Neural progenitor cell (in vitro differentiated cells): Measurements from ENCODE around the gene ZFHX3.

Source experiments
- EZH2 ChIP-seq: fragments of 200-600 bp; sonication (generic); IDR thresholded peaks from 2 replicates; pipeline ENCODE4 v1.6.1; 2017; ENCODE audit warnings: antibody characterized with exemption, mild to moderate bottlenecking, moderate library complexity
- TF ChIP-seq, protein P1 (sequence below): fragments of 200-600 bp; sonication (generic); IDR thresholded peaks from 2 replicates; pipeline ENCODE4 v1.5.1; 2017; ENCODE audit warnings: antibody characterized with exemption, mild to moderate bottlenecking

DNA sequence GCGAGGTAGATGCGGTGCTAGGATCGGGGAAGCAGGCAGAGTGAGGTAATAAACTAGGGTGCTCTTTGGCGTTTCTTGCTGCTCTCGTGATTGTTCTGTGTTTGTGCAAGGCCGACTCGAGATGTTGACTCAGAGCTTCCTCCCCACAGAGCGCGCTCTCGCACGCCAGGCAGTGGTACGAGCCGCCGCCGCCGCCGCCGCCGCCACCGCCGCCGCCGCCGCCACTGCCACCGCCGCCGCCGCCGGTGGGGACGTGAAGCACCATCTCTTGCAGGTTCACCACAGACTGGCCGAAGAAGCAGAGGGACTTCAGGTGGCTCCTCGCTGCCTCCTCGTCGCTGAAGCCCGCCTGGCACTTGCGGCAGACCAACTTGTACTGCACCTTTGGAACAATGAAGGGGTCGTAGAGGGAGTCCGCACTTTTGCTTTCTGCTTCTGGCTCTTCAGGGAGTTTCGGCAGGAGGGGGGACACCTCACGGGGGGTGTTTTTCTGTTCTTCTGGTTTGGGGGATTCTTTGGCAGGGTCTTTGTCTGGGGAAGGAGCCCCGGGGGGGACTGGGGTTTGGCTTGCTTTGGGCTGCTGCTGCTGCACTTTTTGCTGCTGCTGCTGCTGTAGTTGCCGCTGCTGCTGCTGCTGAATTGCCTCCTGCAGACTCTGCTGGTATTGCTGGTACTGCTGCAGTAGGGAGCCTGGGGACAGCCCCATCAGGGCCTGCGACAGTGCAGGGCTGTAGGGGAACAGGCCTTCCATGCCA, 260.2 kb downstream of the ZFHX3 start:
- TF ChIP-seq EZH2: no peak
- TF ChIP-seq, protein P1, sequence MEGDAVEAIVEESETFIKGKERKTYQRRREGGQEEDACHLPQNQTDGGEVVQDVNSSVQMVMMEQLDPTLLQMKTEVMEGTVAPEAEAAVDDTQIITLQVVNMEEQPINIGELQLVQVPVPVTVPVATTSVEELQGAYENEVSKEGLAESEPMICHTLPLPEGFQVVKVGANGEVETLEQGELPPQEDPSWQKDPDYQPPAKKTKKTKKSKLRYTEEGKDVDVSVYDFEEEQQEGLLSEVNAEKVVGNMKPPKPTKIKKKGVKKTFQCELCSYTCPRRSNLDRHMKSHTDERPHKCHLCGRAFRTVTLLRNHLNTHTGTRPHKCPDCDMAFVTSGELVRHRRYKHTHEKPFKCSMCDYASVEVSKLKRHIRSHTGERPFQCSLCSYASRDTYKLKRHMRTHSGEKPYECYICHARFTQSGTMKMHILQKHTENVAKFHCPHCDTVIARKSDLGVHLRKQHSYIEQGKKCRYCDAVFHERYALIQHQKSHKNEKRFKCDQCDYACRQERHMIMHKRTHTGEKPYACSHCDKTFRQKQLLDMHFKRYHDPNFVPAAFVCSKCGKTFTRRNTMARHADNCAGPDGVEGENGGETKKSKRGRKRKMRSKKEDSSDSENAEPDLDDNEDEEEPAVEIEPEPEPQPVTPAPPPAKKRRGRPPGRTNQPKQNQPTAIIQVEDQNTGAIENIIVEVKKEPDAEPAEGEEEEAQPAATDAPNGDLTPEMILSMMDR: no peak
